ENCODE results near the gene ASIC1.

Gene ASIC1

GRCh38 chr12:50041062-50041860, 16.1 kb upstream of the ASIC1 start:
- no peak for DNase-seq (ENCODE audit: low read depth)

DNA sequence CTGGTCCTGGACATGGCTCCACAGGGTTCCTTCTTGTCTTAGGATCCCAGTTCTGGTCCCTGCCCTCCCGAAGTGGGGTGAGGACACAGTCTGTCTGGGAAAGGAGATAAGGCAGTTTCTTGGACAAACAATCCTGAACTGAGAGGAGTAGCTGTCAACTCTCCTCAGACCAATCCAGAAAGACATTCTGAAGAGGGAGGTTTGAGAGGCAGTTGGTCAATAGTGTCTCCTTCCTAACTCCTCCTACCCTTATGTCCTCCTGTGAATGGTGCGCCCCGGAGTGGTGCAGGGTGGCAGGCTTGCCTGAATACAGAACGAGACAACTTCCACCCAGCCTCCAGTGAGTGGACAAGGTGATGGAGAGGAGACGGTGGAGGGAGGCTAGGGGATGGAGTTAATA, 15.4 kb upstream of the ASIC1 start:
- DNase-seq (ENCODE audit: low read depth) = no peak

DNA sequence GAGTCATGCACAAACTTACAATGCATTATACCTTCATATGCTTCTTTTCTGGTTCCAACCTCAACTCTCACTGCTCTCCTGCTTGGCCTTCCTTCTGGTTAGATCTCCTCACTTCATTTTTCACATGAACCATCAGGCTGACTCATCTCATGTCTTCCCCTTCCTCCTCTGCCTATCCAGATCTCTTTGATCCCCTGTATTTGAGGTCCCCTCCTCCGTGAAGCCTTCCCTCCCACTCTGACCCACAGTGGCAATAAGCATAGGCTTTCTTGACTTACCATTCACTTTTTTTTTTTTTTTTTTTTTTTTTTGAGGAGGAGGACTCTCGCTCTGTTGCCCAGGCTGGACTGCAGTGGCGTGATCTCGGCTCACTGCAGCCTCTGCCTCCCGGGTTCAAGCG, 14.7 kb upstream of the ASIC1 start:
- no peak for DNase-seq (ENCODE audit: low read depth)

DNA sequence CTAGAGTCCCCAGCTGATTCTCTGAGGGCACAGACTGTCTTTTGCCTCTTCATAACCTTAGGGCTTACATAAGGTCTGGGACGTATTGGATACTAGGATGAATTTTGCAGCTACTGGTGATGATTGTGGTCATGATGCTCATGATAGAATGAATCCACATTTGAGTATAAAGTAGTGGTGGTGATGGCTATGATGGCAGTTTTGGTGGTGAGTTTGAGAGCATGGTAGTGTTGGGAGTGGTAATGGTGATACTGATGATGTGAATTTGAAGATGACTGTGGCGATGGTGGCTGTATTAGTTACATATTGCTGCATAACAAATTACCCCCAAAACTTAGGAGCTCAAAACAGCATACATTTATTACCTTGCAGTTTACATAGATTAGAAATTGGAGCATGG, 14.1 kb upstream of the ASIC1 start:
- DNase-seq (ENCODE audit: low read depth) = no peak

- DNase-seq (ENCODE audit: low read depth) = no peak
These were observed 13.5 kb upstream of the ASIC1 start for GRCh38 chr12:50043854-50044253.

- DNase-seq (ENCODE audit: low read depth) = no peak
These were observed 9.6 kb upstream of the ASIC1 start for GRCh38 chr12:50047693-50048250.

DNA sequence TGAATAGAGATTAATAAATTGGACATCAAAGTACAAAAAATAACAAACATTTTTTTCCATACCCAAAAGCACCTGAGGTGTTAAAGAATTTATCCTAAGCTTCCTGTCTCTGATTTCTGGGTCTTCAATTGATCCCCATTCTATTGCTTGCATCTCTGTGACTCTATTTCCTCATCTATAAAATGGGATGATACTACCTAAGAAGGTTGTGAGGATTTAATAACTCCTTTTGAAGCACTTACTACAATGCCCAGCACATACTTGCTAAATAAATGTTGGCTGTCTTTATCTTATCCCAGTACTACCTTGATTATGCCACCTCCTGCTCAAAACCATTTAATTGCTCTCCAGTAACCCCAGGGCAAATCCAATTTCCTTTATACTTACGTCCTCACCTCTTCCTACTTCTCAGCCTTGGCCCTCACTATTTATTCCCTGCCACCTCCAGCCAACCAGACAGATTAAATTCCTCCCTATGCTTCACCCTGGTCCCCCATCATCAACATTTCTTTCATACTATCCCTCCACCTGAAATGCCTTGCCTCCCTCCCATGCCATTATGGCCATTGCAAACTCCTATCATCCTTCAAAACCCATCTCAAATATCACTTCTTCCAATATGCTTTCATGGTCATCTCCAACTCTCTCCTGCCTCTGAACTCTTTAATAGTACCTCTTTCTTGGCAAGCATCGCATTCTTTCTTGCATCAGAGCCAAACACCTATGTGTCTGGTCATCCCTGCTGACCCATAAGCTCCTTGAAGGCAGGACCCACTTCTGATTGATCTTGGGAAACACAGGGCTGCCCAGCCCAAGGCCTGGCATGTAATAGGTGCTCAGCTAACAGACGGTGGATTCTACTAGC, 7.9 kb upstream of the ASIC1 start:
- no peak for DNase-seq (ENCODE audit: low read depth)

DNA sequence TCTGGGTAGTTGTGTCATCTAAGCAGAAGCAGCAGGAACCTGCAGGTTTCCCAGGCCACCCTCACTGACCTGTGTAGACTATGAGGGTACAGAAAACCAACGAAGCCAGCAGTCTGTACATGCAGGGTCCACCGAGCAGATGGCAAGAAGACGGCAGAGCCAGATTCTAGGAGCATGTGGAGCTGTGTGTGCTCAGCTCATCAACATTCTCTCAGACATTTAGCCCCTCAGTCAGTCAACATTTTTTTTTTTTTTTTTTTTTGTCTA, 7.3 kb upstream of the ASIC1 start:
- no peak for DNase-seq (ENCODE audit: low read depth)

- no peak for DNase-seq (ENCODE audit: low read depth)
These were observed 6.8 kb upstream of the ASIC1 start for GRCh38 chr12:50050410-50051098.

DNA sequence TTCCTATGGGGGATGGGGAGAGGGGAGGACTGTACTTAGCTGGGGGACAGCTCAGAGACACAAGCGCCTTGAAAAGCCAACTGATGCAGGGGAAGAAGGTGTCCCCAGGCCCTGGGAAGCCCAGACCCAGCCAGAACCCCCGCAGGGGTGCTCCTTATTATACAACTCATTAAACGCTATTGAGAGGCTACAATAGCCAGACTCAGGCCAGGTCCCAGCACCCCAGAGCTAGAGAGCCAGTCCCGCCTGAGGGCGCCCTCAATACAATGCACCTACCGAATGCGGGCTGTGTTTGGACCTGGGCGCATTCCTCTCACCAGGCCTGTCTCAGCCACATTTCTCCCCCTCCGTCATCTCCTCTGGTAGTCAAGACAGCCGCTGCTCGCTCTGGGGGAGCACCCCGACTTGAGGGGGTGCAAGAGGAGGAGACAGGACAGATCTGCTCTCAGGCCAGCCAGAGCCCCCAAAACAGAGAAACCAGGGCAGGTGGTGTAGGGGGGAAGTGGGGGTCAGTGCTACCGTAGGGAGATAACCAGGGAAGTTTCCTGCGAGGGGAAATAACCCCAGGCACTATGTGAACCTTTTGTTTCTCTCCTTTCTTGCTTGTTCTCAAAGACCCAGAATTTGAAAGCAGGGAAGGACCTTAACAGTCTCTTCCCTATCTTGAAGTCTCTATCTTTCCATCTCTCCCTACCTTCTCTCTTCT, 6.1 kb upstream of the ASIC1 start:
- DNase-seq (ENCODE audit: low read depth) = no peak

GRCh38 chr12:50052544-50052943, 4.9 kb upstream of the ASIC1 start:
- no peak for DNase-seq (ENCODE audit: low read depth)

DNA sequence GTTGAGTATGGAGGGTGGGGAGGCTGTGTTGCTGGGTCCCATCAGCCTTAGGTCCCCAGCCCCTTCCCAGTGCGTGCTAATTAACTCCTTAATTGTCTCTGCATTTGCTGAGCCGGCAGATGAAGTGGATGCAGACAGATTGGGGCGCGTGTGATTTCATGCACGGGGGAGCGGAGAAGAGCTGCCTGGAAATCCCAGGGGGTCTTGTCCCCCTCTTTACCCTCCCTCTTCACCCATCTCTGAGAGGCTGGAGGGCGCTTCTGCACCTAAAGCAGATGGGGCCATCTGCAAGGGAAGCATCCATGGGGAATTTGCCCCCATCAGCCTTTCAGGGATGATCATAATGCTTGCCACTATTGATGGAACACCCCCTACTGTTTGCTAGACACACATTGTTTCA, 4.4 kb upstream of the ASIC1 start:
- no peak for DNase-seq (ENCODE audit: low read depth)

DNA sequence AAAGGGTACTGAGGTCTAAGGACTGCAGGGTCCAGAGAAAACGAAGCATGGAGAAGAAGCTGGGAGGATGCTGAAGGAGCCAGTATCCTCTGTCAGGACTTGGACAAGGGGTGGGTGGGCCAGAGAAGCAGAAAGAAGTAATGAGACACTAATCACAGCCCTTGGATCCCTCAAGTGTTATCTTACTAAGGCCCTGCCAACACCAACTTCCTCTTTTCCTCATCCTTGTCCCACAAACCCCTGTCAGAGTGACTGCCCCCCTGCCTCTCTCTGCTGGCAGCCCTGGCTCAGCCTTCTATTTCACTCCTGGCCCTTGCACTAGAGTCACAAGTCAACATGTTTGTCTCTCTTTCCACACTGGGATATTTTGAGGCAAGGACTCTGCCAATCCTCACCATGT, 3.8 kb upstream of the ASIC1 start:
- DNase-seq (ENCODE audit: low read depth) = no peak

GRCh38 chr12:50055831-50056638, 1.4 kb upstream of the ASIC1 start:
- no peak for DNase-seq (ENCODE audit: low read depth)

DNA sequence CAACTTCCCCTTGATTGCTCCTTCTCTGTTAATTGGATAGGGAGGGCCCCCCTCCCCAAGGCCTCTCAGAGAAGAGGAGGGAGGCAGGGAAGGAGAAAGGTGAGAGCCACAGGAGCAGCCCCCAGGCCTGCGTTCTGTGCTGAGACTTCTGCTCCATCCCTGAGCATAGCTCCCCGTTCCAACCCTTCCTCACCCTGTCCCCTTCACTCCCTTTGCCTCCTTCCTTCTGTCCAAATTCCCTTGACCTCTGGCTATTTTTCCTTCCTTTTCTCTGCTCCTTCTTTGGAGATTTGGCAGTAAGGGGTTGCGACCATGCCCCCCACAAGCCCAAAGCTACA, 788 bp upstream of the ASIC1 start:
- no peak for DNase-seq (ENCODE audit: low read depth)

GRCh38 chr12:50057896-50058670, 687 bp downstream of the ASIC1 start:
- no peak for DNase-seq (ENCODE audit: low read depth)

- no peak for DNase-seq (ENCODE audit: low read depth)
These were observed 1.4 kb downstream of the ASIC1 start for GRCh38 chr12:50058743-50059312.

GRCh38 chr12:50059440-50060119, 2.2 kb downstream of the ASIC1 start:
- no peak for DNase-seq (ENCODE audit: low read depth)

DNA sequence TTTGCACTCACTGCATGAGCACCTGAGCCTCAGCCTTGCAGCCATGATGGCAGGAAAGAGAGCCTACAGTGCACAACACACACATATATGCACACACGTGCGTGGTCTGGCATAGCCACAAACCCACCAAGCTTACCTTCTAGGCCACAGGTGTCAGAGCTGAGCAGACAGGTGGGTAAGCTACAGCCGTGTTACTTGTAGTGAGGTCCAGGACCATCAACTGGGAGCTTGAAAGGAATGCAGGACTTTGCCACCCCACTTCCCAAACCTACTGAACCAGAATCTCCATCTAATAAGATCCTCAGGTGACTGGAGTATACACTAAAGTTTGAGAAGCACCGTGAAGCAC, 2.7 kb downstream of the ASIC1 start:
- DNase-seq (ENCODE audit: low read depth) = no peak

DNA sequence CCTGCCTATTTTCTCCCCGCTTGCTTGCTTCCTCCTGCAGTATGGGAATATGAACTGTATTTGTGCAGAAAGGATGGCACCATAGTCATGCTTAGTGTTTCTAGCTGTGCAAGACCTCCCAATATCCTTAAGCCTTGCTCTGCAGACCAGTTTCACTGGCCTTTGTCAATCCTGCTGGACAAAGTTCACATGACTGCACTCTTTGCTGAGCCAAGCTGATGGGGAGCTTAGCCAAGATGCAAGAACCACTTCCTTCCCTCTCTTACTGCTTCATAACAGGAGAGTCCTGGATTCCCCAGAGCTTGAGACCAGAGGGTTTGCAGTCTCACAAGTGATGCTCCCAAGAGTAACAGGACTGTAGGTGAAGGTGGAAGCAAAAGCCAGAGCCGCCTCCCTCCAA, 3.8 kb downstream of the ASIC1 start:
- no peak for DNase-seq (ENCODE audit: low read depth)
